Measurements from ENCODE around the gene ACTR1A.
"Not testable (repeated sequence)": the region's sequence is repeated elsewhere in the genome, so short reads cannot be mapped to it uniquely, and the experiment has no call there.

ACTR1A gene

GRCh38 chr10:102502337-102503151 is at the start of gene ACTR1A:
Gene ACTR1A, minus strand, starts transcription at chr10:102502712. Its CDS starts 65 bp downstream, at chr10:102502647.
- DNase-seq = peak; percentile 96 to 97

GRCh38 chr10:102550636-102551210 is 48.2 kb upstream of the ACTR1A start:
- DNase-seq = no peak

- DNase-seq = no peak
Observed at GRCh38 chr10:102549549-102549948, 47.0 kb upstream of the ACTR1A start.

GRCh38 chr10:102546606-102547320 is 44.3 kb upstream of the ACTR1A start:
- no peak for DNase-seq

- no peak for DNase-seq
Observed at GRCh38 chr10:102545997-102546396, 43.5 kb upstream of the ACTR1A start.

- no peak for DNase-seq
Observed at GRCh38 chr10:102545265-102545871, 42.9 kb upstream of the ACTR1A start.

- DNase-seq = no peak
Observed at GRCh38 chr10:102542800-102543418, 40.4 kb upstream of the ACTR1A start.

- DNase-seq = no peak
Observed at GRCh38 chr10:102540023-102540422, 37.5 kb upstream of the ACTR1A start.

GRCh38 chr10:102538811-102539210 is 36.3 kb upstream of the ACTR1A start:
- no peak for DNase-seq

GRCh38 chr10:102537948-102538347 is 35.4 kb upstream of the ACTR1A start:
- DNase-seq = no peak

GRCh38 chr10:102537367-102537766 is 34.9 kb upstream of the ACTR1A start:
- DNase-seq = no peak

- no peak for DNase-seq
Observed at GRCh38 chr10:102535481-102536147, 33.1 kb upstream of the ACTR1A start.

GRCh38 chr10:102534966-102535365 is 32.5 kb upstream of the ACTR1A start:
- not testable (repeated sequence) for DNase-seq

- peak; percentile 6 to 17 for DNase-seq
Observed at GRCh38 chr10:102534333-102534732, 31.8 kb upstream of the ACTR1A start.

GRCh38 chr10:102527546-102527945 is 25.0 kb upstream of the ACTR1A start:
- DNase-seq = no peak

GRCh38 chr10:102524746-102525145 is 22.2 kb upstream of the ACTR1A start:
- no peak for DNase-seq

GRCh38 chr10:102523250-102524029 is 20.9 kb upstream of the ACTR1A start:
- no peak for DNase-seq

GRCh38 chr10:102522874-102523249 is 20.4 kb upstream of the ACTR1A start:
- DNase-seq = no peak

GRCh38 chr10:102519246-102519825 is 16.8 kb upstream of the ACTR1A start:
- DNase-seq = no peak

- no peak for DNase-seq
Observed at GRCh38 chr10:102517553-102517952, 15.0 kb upstream of the ACTR1A start.

- DNase-seq = no peak
Observed at GRCh38 chr10:102515724-102516123, 13.2 kb upstream of the ACTR1A start.
